ENCODE data around the gene TENT4B. TPM values are rescaled to one million over a fixed set of nuclear protein-coding genes. Genes with fewer than 3 reads are reported as not detected.

The TENT4B gene
- total RNA-seq, 2 donors from 2014 or later = 11.5 to 15.1 TPM

DNA sequence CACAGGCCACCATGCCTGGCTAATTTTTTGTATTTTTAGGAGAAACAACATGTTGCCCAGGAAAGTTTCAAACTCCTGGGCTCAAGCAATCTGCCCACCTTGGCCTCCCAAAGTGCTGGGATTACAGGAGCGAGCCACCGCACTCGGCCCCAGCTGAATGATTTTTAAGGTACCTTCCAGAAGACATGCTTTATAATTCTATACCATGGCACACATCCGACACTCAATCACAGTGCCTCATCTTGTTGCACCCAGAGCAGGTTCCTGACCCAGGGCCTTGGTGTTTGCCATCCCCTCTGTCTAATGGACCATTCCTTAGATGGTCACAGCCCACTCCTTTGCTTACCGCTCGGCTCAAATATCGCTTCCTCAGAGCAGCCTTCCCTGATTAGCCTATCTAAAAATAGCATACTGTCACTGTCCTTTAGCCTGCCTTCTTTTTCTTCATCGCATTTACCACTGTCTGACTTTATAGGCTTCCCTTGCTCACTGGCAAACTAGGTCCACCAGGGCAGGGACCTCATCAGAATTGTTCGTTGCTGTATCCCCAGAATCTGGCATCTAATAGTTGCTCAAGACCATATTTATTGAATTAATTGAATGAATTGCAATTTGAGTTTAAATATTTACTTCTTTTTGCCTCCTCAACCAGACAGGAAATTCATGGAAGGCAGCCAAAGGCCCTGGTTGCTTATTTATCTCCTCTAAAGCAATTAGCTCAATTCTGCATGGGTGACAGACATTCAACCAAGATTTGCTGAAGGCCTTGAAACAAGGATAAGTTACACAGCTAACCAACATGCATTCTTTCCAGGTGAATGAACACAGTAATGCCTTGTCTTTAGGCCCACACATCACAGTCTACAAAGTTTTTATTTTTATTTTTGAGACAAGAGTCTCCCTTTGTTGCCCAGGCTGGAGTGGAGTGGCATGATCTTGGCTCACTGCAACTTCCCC lies 6.3 kb upstream of the TENT4B start:
- Histone ChIP-seq H3K27me3 (replicated peaks; ENCODE audit: insufficient read depth) (no peaks in the 10 kb centered on the region), H3K27ac (no peak overlapping the region), H3K36me3 (no peaks in the 10 kb centered on the region), H3K4me3 (no peak overlapping the region), H3K4me1 (replicated peaks) (no peaks in the 10 kb centered on the region), H3K9me3 (no peaks in the 10 kb centered on the region)
- 85% methylated on average over 9 of the region's 9 CpGs for WGBS
- TF ChIP-seq POLR2AphosphoS5 (IDR thresholded peaks at IDR 0.05) (no peak), POLR2A (IDR thresholded peaks at IDR 0.05) (no peak)
- TF ChIP-seq, protein P1, sequence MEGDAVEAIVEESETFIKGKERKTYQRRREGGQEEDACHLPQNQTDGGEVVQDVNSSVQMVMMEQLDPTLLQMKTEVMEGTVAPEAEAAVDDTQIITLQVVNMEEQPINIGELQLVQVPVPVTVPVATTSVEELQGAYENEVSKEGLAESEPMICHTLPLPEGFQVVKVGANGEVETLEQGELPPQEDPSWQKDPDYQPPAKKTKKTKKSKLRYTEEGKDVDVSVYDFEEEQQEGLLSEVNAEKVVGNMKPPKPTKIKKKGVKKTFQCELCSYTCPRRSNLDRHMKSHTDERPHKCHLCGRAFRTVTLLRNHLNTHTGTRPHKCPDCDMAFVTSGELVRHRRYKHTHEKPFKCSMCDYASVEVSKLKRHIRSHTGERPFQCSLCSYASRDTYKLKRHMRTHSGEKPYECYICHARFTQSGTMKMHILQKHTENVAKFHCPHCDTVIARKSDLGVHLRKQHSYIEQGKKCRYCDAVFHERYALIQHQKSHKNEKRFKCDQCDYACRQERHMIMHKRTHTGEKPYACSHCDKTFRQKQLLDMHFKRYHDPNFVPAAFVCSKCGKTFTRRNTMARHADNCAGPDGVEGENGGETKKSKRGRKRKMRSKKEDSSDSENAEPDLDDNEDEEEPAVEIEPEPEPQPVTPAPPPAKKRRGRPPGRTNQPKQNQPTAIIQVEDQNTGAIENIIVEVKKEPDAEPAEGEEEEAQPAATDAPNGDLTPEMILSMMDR (IDR thresholded peaks at IDR 0.05) = no peak
- no peak for DNase-seq (ENCODE audit: low spot score)
- intact Hi-C loops (cut with DNase I) = no loop called here

DNA sequence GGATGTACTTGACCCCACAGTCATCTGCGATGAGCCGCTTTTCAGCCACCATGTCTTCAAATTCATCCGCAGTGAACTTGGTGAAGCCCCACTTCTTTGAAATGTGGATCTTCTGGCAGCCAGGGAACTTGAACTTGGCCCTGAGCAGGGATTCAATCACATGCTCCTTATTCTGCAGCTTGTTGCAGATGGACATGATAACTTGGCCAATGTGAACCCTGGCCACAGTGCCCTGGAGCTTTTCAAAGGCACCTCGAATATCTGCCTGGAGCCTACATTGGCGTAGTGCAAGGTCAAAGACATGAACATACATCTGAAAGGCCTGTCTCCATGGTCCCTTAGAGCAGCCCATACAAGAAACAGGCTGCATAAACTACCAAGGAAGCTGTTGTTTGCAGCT lies 1.8 kb upstream of the TENT4B start:
- 98% methylated on average over 5 of the region's 5 CpGs for WGBS
- Histone ChIP-seq H3K36me3 (no peaks in the 10 kb centered on the region), H3K27ac (no peak overlapping the region), H3K4me3 (no peak overlapping the region), H3K27me3 (replicated peaks; ENCODE audit: insufficient read depth) (no peaks in the 10 kb centered on the region), H3K9me3 (no peaks in the 10 kb centered on the region), H3K4me1 (replicated peaks) (no peaks in the 10 kb centered on the region)
- no peak for DNase-seq (ENCODE audit: low spot score)
- TF ChIP-seq, protein P1 (IDR thresholded peaks at IDR 0.05) = no peak
- TF ChIP-seq POLR2AphosphoS5 (IDR thresholded peaks at IDR 0.05) (no peak), POLR2A (IDR thresholded peaks at IDR 0.05) (no peak)
- intact Hi-C loops (cut with DNase I) = loop anchor here (5.0 to 10.0 kb wide), 4 partner anchors 56 to 297 kb away; partner anchors contain the start of genes CNEP1R1 and ZNF423

DNA sequence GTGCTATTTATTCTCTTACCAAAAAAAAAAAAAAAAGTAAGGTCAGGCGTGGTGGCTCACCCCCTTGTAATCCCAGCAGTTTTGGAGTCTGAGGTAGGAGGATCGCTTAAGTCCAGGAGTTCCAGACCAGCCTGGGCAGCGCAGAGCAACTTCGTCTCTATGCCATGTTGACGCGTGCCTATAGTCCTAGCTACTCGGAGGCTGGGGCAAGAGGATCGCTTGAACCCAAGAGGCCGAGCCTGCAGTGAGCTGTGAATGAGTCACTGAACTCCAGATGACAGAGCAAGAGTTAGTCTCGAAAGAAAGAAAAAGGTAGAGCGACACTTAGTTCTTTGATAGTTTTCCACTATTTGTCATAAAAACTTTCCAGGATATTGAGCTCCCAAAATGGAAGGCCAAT lies 1.4 kb upstream of the TENT4B start:
- no peak overlapping the region for H3K27ac ChIP-seq
- intact Hi-C loops (cut with DNase I) = loop anchor here (2.0 to 10.0 kb wide), 5 partner anchors 56 to 297 kb away; partner anchors contain the start of genes CNEP1R1 and ZNF423
- no peak for DNase-seq (ENCODE audit: low spot score)
- no peaks in the 10 kb centered on the region for H3K9me3 ChIP-seq
- H3K4me1 ChIP-seq (replicated peaks) = no peaks in the 10 kb centered on the region
- WGBS = 92% methylated on average over 11 of the region's 11 CpGs
- no peak for TF ChIP-seq POLR2AphosphoS5 (IDR thresholded peaks at IDR 0.05)
- TF ChIP-seq, protein P1 (IDR thresholded peaks at IDR 0.05) = no peak
- no peak for TF ChIP-seq POLR2A (IDR thresholded peaks at IDR 0.05)
- H3K4me3 ChIP-seq = no peak overlapping the region
- no peaks in the 10 kb centered on the region for H3K36me3 ChIP-seq
- H3K27me3 ChIP-seq (replicated peaks; ENCODE audit: insufficient read depth) = no peaks in the 10 kb centered on the region

DNA sequence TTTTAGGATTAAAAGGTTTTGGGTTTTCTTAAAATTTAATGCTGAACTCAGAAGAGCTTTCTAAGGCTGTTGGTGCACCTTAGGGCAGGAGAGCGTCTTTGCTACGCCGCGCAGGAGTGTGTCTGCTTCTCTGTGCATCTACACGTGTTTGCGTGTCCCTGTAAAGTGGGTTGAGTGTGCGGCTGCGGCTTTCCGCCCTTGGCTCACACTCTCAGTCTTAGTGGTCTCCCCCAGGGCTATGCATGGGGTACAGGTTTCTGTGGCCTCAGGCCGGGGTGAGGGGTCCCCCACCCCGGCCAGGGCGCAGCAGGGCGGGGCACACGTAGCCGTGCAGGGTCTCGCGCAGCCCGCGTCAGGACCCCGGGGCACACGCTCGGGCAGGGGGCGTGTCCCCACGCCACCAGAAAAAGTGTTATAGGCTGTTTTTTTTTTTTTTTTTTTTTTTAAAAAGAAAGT lies 727 bp upstream of the TENT4B start:
- H3K27ac ChIP-seq = peak overlapping the region; percentile 93 to 96
- 0% methylated on average over 24 of the region's 24 CpGs for WGBS

More for the DNA sequence above, 727 bp upstream of the TENT4B start:
- DNase-seq (ENCODE audit: low spot score) = peak; percentile 20
- intact Hi-C loops (cut with DNase I) = loop anchor here (2.0 to 10.0 kb wide), 5 partner anchors 55 to 298 kb away; partner anchors contain the start of genes CNEP1R1 and ZNF423
- Histone ChIP-seq H3K4me1 (replicated peaks) (no peaks in the 10 kb centered on the region), H3K27me3 (replicated peaks; ENCODE audit: insufficient read depth) (no peaks in the 10 kb centered on the region), H3K9me3 (no peaks in the 10 kb centered on the region), H3K4me3 (peak overlapping the region; percentile 72 to 91), H3K36me3 (no peaks in the 10 kb centered on the region)
- TF ChIP-seq, protein P1 (IDR thresholded peaks at IDR 0.05) = no peak
- TF ChIP-seq POLR2A (IDR thresholded peaks at IDR 0.05) (no peak), POLR2AphosphoS5 (IDR thresholded peaks at IDR 0.05) (no peak)
